Omental fat pad (tissue), 4 donors: Measurements from ENCODE around the gene PTH1R. TPM values are rescaled to one million over a fixed set of nuclear protein-coding genes. Genes with fewer than 3 reads are reported as not detected.

Experiments
- ATAC-seq: fragments of 150-250 bp; one replicate; pipeline ENCODE4 v1.9.1; 2016; ENCODE audit warnings: mild to moderate bottlenecking, moderate library complexity; ENCODE audit not compliant: low FRiP score
- DNase-seq: peaks from one replicate; pipeline ENCODE4 v3.0.0-alpha.2; 2019; ENCODE audit warnings: low spot score
- CTCF ChIP-seq, 3 donors: fragments of 450-650 bp; IDR thresholded peaks; one replicate each; pipeline ENCODE4 v1.5.1; 2016 to 2017; ENCODE audit warnings: antibody characterized with exemption in 3 of 3, mild to moderate bottlenecking in 3 of 3, moderate library complexity in 2 of 3
- total RNA-seq, 4 donors: library from RNA; depleted of rRNA; stranded (reverse); fragments of >200 nt; gene quantifications; one replicate each; pipeline ENCODE4 v1.1.0, GENCODE V29; 2016

PTH1R gene
- total RNA-seq, 4 donors from 2014 or later, result 16.1 to 32.3 (median 17.9) TPM

- DNase-seq, result no peak
- TF ChIP-seq CTCF (IDR thresholded peaks at IDR 0.05), result no peak
- ATAC-seq, result no peak
These were observed 64.6 kb downstream of the PTH1R start for GRCh38 chr3:46942076-46942475.

- no peak for ATAC-seq
- no peak for DNase-seq
- TF ChIP-seq CTCF (IDR thresholded peaks at IDR 0.05), result no peak
These were observed 65.1 kb downstream of the PTH1R start for GRCh38 chr3:46942481-46943236.

- no peak for TF ChIP-seq CTCF (IDR thresholded peaks at IDR 0.05)
- DNase-seq (no peak), ATAC-seq (no peak)
These were observed 66.0 kb downstream of the PTH1R start for GRCh38 chr3:46943237-46944187.

GRCh38 chr3:46944191-46944590 is 66.7 kb downstream of the PTH1R start:
- no peak for ATAC-seq
- no peak for DNase-seq
- no peak for TF ChIP-seq CTCF (IDR thresholded peaks at IDR 0.05)

GRCh38 chr3:46946416-46946815 is 68.9 kb downstream of the PTH1R start:
- DNase-seq, result no peak
- no peak for ATAC-seq
- no peak for TF ChIP-seq CTCF (IDR thresholded peaks at IDR 0.05)

GRCh38 chr3:46946856-46947545 is 69.5 kb downstream of the PTH1R start:
- ATAC-seq (no peak), DNase-seq (no peak)
- no peak for TF ChIP-seq CTCF (IDR thresholded peaks at IDR 0.05)
